Erythroblast (primary cell): ENCODE results near the gene DENND2A.

Source experiments
- DNase-seq, 2 experiments: peaks; one replicate each; lab custom pipeline; 2025; lab: John Stamatoyannopoulos, UW
- GATA1 ChIP-seq: IDR thresholded peaks from 2 replicates; pipeline ENCODE4 v1.6.1; 2011; ENCODE audit warnings: low read depth, mild to moderate bottlenecking, control low read depth, low read length, moderate library complexity
- POLR2A ChIP-seq: IDR thresholded peaks from 2 replicates; pipeline ENCODE4 v1.6.1; 2011; ENCODE audit warnings: mild to moderate bottlenecking, low read length

Gene DENND2A

GRCh38 chr7:140478246-140479061 lies 162.2 kb downstream of the DENND2A start:
- no peak for TF ChIP-seq POLR2A
- no peak for TF ChIP-seq GATA1
- peak; percentile 74 to 80 for DNase-seq

DNA sequence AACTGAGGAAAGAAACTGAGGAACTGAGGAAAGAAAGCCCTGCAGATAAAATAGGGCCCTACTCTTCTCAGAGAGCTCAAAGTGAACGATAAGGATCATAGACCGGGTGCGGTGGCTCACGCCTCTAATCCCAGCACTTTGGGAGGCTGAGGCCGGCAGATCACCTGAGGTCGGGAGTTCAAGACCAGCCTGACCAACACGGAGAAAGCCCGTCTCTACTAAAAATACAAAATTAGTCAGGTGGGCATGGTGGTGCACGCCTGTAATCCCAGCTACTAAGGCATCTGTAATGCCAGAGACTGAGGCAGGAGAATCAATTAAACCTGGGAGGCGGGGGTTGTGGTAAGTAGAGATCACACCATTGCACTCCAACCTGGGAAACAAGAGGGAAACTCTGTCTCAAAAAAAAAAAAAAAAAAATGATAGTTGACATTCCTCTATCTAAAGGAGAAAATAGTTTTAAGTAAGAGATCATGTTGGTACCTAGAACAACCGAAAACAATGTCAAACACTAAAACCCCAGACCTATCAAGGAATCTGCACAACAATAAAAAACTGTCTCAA lies 163.8 kb downstream of the DENND2A start:
- DNase-seq, result no peak
- no peak for TF ChIP-seq GATA1
- no peak for TF ChIP-seq POLR2A

- DNase-seq, result peak; percentile 63 to 79
Measured at GRCh38 chr7:140475747-140476333, 164.8 kb downstream of the DENND2A start.

More at GRCh38 chr7:140475747-140476333, 164.8 kb downstream of the DENND2A start:
- TF ChIP-seq GATA1 (no peak), POLR2A (no peak)
